Measurements from ENCODE around the gene DDX41.
"Not testable (repeated sequence)": the region's sequence is repeated elsewhere in the genome, so short reads cannot be mapped to it uniquely, and the experiment has no call there.

DDX41 gene

DNA sequence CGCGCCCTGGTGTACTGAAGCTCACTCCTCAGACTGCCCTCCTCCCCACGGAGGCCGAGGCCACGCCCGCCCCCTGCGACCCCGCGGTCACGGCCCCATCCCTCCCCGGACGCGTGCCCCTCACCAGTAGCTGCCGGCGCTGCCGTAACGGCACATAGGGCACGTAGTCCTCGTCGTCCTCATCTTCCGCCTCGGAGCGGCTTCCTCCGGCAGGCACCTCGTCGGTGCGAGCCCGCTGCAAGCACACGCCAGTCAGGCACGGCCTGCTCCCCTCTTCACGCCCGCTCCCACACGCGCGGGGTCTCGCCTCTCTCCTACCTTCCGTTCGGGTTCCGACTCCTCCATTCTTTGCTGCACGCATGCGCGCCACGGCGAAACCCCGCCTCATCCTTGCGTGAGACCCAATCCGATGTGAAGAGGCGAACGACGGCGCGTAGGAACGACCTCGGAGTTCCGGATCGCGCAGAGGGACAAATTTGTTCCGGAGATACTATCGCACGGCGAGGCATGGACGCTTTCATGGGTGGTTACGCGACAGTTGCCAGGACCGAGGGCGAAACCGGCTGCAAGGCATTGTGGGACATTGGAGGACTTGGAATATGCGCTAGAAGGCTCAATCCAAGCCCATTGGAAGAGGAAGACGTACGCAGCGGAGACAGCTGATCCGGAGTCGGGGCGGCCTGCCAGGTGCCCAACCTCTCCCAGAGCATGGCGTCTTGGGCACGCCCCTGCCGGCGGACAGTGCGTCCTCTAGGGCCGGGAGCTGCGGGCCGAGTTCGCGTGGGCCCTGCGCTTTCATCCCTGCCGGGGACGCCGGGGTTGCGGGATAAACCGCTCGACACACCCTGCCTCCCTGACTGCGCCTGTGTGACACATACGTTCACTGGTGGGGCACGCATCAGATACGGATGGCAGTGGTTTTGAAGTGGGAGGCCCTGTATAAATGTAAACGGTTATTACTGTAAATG is at the start of gene DDX41:
Gene DDX41, minus strand, starts transcription at position 361 of the 968 bp plus-strand sequence. Its CDS starts 16 bp downstream, at position 345.
- DNase-seq (ENCODE audit: low spot score) = peak; percentile 100

DNA sequence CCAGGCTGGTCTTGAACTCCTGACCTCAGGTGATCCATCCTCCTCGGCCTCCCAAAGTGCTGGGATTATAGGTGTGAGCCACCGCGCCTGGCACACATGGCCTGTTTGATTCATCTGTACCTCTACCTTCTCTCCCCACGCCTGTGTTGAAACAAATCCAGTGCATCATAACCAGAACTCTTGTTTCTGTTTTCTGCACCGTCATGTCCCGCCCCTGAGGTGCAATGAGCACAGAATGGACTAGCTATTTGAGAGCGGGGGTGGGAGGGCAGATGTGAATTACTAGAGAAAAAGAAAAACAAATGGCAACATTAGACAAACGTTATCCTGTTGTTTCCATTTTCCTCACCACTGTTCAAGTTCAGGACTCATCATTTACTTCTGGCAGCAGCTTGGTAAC is 48.3 kb upstream of the DDX41 start:
- no peak for DNase-seq (ENCODE audit: low spot score)

DNA sequence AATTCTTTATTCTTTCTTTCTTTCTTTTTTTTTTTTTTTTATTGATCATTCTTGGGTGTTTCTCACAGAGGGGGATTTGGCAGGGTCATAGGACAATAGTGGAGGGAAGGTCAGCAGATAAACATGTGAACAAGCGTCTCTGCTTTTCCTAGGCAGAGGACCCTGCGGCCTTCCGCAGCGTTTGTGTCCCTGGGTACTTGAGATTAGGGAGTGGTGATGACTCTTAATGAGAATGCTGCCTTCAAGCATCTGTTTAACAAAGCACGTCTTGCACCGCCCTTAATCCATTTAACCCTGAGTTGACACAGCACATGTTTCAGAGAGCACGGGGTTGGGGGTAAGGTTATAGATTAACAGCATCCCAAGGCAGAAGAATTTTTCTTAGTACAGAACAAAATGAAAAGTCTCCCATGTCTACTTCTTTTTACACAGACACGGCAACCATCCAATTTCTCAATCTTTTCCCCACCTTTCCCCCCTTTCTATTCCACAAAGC is 42.7 kb upstream of the DDX41 start:
- not testable (repeated sequence) for DNase-seq (ENCODE audit: low spot score)

DNA sequence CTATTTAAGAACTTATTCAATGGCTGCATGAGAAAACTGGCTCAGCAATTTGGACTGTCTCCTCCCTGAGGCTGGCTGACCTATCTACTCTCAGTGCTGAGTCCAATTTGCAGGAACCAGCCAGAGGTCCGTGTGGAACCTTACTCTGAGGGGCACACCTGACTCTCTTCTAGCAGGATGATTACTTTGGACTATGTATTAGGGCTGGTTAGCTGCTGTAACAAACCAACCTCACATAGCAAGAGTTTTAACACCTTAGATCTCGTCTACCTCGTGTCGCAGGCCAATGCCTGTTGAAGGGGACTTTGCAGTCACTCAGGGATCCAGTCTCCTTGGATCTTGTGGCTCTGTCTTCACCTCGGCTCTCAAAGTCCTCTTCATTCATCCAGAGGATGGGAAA is 41.0 kb upstream of the DDX41 start:
- no peak for DNase-seq (ENCODE audit: low spot score)

DNA sequence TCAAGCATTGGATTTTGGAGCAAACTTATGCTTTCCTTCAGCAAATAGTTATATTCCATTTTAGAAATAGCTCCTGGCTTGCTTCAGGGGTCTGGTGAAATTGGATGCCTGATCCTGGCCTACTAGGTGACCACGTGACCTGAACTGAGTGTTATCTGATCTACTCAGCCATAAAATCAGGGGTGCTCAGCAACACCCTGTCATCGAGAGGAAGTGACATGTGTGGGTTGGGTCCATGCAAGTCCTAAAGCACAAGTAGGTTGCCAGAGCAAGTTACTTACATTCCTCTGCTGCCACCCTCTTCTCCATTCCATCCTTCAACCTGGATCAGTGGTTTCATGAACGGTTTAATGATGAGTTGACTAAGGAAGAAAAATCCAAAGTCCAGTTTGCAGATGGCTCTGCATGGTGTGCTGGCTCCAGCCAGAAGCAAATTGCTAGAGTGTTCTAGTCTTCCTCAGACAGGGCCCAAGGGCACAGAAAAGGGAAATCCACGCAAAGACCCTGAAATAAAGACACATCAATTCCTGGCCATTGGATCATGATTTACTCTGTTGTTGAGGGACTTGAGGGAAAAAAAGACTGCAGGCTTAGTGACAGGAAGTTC is 40.4 kb upstream of the DDX41 start:
- peak; percentile 89 for DNase-seq (ENCODE audit: low spot score)

DNA sequence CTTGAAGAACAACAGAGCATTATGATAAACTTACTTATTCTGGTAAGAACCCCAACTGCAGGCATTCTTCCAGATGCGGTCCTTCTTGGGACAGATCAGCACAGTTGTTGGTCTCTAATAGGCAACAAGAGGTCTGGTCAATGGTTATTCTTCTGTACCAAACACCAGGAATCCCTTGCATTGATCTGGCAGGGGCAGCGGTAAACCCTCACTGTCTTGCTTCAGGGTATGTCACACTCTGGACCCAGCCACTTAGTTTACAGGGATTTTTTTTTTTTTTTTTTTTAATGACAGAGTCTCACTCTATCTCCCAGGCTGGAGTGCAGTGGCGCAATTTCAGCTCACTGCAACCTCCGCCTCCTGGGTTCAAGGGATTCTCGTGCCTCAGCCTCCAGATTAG is 38.9 kb upstream of the DDX41 start:
- DNase-seq (ENCODE audit: low spot score) = no peak

DNA sequence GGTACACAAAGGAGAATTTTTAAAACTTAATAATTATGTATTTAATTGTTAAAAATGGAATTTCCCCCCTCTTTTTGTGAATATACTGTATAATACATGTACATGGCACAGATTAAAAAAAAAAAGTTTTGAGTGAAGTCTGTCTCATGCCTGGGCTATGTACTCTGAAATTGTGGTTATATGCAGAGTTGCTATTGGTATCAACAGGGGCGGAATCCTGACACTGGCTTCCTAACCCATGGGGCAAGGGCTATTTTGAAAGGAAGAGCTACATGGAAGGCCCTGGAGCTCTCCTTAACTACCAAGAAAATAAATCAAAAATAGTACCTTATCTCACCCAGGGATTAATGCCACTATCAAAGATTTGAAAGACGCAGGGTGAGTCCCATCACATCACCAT is 38.5 kb upstream of the DDX41 start:
- DNase-seq (ENCODE audit: low spot score) = no peak

DNA sequence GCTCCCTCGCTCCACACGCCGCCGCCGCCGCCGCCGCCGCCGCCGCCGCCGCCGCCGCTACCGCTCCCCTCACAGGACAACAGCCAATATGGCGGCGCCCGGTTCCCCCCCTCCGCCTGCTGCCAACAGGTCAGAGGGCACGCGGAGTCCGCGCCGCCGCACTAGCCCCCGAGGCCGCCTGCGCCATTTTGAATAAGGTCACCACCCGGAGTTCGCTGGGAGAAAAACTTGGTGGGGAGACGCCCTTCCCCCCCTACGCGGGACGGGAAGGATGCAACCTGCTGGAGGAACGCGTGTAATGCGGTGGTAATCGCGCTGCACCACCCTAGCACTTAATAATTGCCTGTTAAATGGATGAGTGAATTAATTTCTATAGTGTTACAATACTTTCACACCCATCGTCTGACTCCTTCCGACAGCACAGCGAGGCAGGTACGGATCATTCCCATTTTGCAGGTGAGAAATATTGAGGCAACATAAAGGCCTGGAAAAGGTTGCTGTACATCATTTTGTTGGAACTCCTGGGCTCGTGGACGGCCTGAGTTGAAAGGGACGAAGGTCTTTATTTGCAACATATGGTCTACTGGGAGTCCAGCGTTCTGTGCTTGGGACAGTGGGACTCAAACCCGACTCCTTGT is 37.8 kb upstream of the DDX41 start, which contains the start of gene FAM193B:
Gene FAM193B, minus strand, starts transcription at position 90 of the 638 bp plus-strand sequence. CDS start 105 bp downstream, outside the sequence.
- peak; percentile 95 for DNase-seq (ENCODE audit: low spot score)

DNA sequence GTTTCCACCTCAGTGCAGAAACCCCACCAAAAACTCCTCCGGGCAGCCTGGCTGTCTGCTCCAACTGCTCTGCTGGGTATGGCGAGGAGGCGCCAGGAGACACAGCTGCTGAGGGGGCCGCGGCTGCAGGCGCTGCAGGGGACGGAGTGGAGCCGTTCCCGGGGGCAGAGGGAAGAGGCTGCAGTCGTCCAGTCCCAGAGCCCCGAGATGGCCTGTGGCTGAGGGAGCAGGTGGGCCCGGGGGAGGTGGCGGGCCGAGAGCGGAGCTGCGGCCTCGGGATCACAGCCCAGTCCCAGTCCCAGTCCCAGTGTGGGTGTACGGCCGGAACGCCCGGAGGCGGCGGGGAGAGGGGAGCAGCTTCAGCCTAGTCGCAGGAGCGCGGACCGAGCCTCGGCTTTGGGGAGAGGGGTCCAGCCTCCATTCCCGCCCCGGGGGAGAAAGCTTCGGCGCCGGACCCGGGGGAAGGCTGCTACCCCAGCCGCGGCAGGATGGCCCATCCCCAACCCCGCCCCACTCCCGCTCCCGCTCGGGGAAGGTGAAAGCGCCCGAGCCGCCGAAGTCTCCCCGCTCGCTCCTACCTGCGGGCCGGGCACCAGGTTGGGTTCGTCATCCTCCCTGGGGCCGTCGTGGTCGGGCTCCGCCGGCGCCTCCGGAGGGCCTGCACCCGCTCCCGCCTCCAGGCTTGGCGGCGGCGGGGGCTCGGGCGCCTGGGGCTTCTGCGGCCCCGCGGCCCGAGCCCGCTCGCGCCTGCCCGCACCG is 37.1 kb upstream of the DDX41 start:
- DNase-seq (ENCODE audit: low spot score) = no peak

DNA sequence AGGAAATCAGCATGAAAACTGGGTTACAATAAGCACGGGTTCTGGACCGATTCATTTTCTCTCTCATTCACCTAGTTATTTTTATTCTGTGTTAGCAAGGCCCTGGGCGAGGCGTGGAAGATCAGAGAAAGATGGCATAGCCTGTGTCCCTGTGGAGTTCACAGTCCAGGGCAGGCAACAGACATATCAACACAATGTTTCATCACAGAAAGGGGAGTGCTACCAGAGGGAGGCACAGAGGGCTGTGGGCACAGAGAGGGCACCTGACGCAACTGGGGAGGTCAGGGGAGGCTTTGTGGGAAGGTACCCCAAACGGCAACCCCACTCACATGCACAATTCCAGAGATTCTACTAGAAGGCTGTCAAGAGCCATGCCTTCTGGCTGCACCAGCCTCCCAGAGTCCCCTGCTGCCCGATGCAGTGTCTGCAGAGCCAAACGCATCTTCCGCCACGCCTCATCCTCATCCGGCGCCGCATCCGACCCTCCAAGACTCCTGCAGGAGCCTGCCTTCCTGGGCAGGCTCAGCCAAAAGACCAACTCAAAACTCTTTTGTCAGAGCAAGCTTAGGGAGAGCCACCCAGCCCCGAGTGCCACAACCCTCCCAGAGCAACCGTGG is 36.2 kb upstream of the DDX41 start:
- DNase-seq (ENCODE audit: low spot score) = no peak

DNA sequence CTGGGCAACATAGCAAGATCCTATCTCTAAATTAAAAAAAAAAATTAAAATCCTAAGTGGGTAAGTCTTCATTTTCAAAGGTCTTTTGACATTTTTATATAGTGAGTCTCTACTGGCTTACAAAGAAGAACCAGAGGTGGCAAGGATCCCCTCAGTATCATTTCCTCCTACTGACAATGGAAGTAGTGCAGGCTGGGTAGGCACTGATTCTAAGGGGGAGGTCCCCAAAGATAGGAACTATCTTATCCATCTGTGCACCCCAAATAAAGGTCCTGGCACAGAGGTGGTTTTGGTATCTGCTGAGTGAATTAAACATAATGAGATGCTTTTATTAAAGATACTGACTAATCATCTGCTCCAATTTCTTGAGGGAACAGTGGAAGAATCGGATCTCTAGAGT is 33.4 kb upstream of the DDX41 start:
- no peak for DNase-seq (ENCODE audit: low spot score)

DNA sequence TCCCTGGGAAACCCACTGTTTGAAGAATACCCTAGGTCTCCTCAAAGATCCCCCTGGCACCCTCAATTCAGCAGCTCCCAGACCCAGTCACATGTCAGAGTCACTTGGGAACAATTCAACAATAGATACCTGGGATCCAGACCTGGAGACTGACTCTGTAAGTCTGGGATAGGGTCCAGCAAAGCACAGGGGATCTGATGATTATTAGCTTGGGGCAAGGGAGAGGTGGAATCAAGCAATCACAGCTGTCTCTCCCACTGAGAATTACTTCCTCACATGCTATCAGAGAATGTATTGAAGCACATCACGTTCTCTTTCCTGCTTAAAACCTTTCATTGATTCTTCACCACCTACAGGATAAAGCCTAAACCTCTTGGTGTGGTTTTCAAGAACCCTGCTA is 31.7 kb upstream of the DDX41 start:
- no peak for DNase-seq (ENCODE audit: low spot score)

DNA sequence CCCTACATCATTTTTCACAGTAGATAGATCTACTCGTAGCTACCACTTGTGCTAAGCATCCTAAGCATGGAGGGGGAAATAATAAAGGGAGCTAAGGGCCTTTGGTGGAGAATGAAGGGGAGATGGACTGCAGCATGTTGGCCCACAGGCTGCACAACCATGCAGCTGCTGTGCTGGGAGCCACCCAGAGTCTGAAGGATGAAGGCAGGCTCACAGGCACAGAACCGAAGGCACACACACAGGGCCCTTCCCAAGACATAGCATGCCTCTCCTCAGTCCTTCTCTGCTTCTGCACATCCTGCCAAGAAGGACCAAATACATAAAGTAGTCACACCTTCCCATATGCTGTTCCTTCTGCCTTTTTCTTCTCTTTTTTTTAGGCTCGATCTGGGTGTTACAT is 31.0 kb upstream of the DDX41 start:
- DNase-seq (ENCODE audit: low spot score) = no peak

DNA sequence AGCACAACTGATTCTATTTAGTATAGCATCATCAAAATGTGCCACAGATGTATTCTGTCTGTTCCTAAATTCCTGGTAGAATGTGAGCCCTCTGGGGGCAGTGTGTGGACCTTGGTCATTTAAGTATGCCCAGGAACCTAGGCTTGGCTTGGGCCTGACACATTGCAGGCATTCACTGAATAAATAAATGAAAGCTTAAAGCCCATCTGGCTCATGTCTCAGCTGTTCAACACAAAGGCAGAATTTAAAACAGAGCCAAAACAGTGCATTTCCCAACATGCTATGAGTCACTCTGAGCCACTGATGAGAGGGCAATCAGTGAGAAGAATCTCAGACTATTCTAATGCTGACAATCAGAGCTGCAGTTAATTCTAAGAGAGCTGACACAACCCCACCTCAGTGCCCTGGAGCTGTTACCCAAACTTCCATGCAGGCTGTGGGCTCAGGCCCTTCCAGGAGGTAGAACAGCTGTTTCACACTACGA is 29.5 kb upstream of the DDX41 start:
- DNase-seq (ENCODE audit: low spot score) = peak; percentile 26

DNA sequence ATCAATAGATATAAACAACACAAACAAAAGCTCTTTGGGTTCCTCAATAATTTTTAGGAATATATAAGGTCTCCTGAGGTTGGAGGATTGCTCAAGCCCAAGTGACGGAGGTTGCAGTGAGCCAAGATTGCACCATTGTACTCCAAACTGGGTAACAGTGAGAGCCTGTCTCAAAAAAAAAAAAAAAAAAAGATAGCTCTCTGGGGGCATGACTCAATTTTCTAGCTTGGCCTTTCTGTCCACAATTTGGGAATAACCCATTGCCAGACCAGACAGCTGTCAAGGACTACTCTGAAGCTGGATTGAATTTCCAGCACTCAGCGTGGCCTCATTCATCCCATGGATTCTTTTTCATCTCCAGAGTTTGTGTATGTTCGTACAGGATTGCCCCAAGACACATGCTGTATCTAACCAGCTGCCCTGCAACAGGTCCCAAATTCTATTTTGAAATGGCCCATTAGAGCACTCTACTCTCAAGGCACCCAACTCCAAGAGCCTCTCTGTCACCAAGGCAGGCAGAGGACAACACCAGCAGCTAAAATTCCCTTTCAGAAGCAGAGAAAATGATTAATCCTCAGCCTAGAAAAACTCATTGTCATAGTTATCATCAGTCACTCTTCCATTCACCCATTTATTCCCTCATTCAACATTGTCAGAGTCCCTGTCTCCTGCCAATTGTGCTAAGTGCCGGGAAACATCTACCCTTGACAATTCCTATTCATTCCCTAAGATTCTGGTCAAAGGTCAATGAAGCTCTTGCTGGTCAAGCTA is 28.9 kb upstream of the DDX41 start:
- no peak for DNase-seq (ENCODE audit: low spot score)

DNA sequence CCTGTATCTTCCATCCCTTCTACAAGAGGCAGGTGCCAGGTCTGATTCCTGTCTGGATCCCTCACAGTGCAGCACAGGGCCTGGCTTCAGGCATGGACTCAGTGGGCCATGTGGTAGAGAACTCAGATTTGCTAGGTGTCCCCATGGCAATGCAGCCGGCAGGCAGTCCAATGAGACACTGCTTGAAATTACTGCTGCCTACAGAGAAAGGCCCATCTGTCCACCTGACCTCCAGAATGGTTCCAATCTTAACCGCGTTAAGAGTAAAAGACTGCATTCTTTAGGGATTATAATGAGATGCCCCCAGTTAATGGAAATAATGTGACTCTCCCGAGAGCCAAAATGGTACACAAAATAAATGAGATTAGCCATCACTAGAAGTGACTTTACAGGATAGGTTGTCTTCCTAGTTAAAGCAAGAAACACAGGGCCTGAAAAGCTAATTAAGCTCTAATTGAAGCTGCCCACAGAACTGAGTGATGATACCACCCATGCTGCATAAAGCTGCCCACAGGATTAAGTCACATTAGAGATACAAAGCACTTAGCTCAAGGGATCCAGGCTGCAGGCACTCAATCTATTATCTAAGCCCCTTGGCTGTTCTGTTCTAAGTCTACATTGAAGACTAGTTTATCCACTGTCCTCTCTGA is 26.2 kb upstream of the DDX41 start:
- DNase-seq (ENCODE audit: low spot score) = no peak

DNA sequence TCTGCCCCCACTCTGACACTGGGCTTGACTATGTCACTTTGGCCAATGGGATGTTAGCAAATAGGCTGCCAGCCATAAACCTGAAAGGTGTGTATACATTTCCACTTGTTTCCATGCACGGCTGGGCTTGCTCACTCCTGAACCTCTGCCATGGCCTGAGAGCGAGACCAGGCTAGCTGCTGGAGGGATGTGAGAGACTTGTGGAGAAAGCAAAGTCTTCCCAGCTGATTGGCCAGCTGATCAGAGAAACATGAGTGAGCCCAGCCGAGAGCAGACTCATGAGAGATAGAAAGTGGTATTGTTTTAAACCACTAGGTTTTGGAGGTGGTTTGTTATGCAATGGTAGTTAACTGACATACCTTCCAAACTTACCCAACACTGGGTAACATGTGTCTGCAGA is 23.7 kb upstream of the DDX41 start:
- no peak for DNase-seq (ENCODE audit: low spot score)

DNA sequence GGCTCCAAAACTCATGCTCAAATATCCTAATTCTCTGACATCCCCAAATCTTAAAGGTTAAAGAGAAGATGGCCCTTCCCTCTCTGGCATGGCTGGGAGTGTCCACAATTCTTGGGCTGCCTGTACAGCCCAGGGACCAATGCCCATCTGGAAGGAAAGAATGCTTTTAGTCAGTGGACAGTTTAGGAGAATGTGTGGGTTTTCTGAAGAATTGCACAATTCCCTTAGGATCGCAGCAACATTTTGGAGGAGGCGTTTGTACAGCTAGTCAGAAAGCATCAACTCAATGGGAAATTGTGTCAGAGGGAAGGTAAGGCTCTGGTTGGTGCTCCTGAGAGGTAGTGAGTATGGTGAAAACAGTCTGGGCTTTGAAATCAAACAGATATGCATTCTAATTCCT is 22.6 kb upstream of the DDX41 start:
- no peak for DNase-seq (ENCODE audit: low spot score)

DNA sequence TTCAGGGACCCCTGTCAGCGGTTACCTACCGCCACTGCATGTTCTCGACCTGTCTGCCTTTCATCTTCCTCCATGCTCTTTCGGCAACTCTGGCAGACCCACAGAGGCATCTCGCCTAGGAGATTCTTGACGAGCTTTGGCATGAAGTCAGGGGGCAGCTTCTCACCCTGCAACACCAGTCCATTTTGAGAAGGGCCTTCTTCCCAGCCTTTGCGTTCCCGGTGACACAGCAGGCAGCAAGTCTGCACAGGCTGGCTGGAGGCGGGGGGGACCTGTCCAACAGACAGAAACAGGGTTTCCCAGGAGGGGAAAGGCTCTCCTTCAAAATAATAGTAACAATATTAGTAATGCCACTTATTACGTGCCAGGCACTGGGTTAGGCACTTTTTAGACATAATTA is 22.1 kb upstream of the DDX41 start:
- DNase-seq (ENCODE audit: low spot score) = no peak

Measured in SW480 (cell line).